ENCODE results near the gene FOXP1. TPM values are rescaled to one million over a fixed set of nuclear protein-coding genes. Genes with fewer than 3 reads are reported as not detected.

FOXP1 gene
- total RNA-seq, 3 donors from 2014 or later, result 61.9 to 267 (median 146) TPM

- Histone ChIP-seq H3K4me3 (peak overlapping the region in 2 of 3 donors; percentile 17 to 83), H3K36me3 (no peaks in the 10 kb centered on the region), H3K9me3 (no peaks in the 10 kb centered on the region), H3K27ac (peak overlapping the region; percentile 98), H3K27me3 (no peaks in the 10 kb centered on the region), H3K4me1 (peaks cover 0 to 6% of the 10 kb centered on the region in 2 donors)
- intact Hi-C loops (cut with DNase I; ENCODE audit: low total_unique reads), result loop anchor here (10.0 kb wide), 2 partner anchors 82 to 238 kb away; no protein-coding TSS in a partner anchor
- no peak for TF ChIP-seq CTCF (IDR thresholded peaks at IDR 0.05)
- no peak for TF ChIP-seq POLR2AphosphoS5 (IDR thresholded peaks at IDR 0.05)
- TF ChIP-seq POLR2A (IDR thresholded peaks at IDR 0.05), result no peak
- no peak for DNase-seq (ENCODE audit: low spot score in 2 of 2)
These were observed 517.2 kb downstream of the FOXP1 start for GRCh38 chr3:71066356-71066755.

- Histone ChIP-seq H3K27ac (peak overlapping the region; percentile 98), H3K36me3 (no peaks in the 10 kb centered on the region), H3K4me1 (peaks cover 0 to 6% of the 10 kb centered on the region in 2 donors), H3K27me3 (no peaks in the 10 kb centered on the region), H3K9me3 (no peaks in the 10 kb centered on the region), H3K4me3 (peak overlapping the region; percentile 70 to 83 (median 77))
- DNase-seq (ENCODE audit: low spot score in 2 of 2), result no peak
- intact Hi-C loops (cut with DNase I; ENCODE audit: low total_unique reads), result loop anchor here (10.0 kb wide), 2 partner anchors 81 to 239 kb away; no protein-coding TSS in a partner anchor
- no peak for TF ChIP-seq POLR2A (IDR thresholded peaks at IDR 0.05)
- TF ChIP-seq POLR2AphosphoS5 (IDR thresholded peaks at IDR 0.05), result no peak
- TF ChIP-seq CTCF (IDR thresholded peaks at IDR 0.05), result no peak
These were observed 517.8 kb downstream of the FOXP1 start for GRCh38 chr3:71065764-71066013.

GRCh38 chr3:71064956-71065763 is 518.4 kb downstream of the FOXP1 start:
- intact Hi-C loops (cut with DNase I; ENCODE audit: low total_unique reads), result loop anchor here (10.0 kb wide), 2 partner anchors 80 to 240 kb away; no protein-coding TSS in a partner anchor
- Histone ChIP-seq H3K27me3 (no peaks in the 10 kb centered on the region), H3K4me1 (peaks cover 0 to 4% of the 10 kb centered on the region in 2 donors), H3K27ac (peak overlapping the region; percentile 98), H3K9me3 (no peaks in the 10 kb centered on the region), H3K36me3 (no peaks in the 10 kb centered on the region), H3K4me3 (peak overlapping the region; percentile 70 to 83 (median 77))
- TF ChIP-seq POLR2A (IDR thresholded peaks at IDR 0.05) (no peak), POLR2AphosphoS5 (IDR thresholded peaks at IDR 0.05) (no peak), CTCF (IDR thresholded peaks at IDR 0.05) (no peak)
- DNase-seq (ENCODE audit: low spot score in 2 of 2), result peak; percentile 52 to 64

- peak overlapping the region; percentile 98 for H3K27ac ChIP-seq
- intact Hi-C loops (cut with DNase I; ENCODE audit: low total_unique reads), result loop anchor here (10.0 kb wide), 2 partner anchors 80 to 240 kb away; no protein-coding TSS in a partner anchor
- no peak for TF ChIP-seq POLR2A (IDR thresholded peaks at IDR 0.05)
- no peak for TF ChIP-seq CTCF (IDR thresholded peaks at IDR 0.05)
- TF ChIP-seq POLR2AphosphoS5 (IDR thresholded peaks at IDR 0.05), result peak in 1 of 3 donors; percentile 7
- H3K27me3 ChIP-seq, result no peaks in the 10 kb centered on the region
- DNase-seq (ENCODE audit: low spot score in 2 of 2), result peak in 1 of 2 donors; percentile 46
- H3K4me1 ChIP-seq, result no peaks in the 10 kb centered on the region
- H3K9me3 ChIP-seq, result no peaks in the 10 kb centered on the region
- H3K4me3 ChIP-seq, result peak overlapping the region; percentile 70 to 83 (median 77)
- no peaks in the 10 kb centered on the region for H3K36me3 ChIP-seq
These were observed 519.1 kb downstream of the FOXP1 start for GRCh38 chr3:71064291-71064955.

Data from breast epithelium (tissue), 4 donors.